Measurements from ENCODE around the gene TMEM245. TPM values are rescaled to one million over a fixed set of nuclear protein-coding genes. Genes with fewer than 3 reads are reported as not detected.

The TMEM245 gene
- total RNA-seq, 1 experiment from 2014 or later = 23.7 TPM

DNA sequence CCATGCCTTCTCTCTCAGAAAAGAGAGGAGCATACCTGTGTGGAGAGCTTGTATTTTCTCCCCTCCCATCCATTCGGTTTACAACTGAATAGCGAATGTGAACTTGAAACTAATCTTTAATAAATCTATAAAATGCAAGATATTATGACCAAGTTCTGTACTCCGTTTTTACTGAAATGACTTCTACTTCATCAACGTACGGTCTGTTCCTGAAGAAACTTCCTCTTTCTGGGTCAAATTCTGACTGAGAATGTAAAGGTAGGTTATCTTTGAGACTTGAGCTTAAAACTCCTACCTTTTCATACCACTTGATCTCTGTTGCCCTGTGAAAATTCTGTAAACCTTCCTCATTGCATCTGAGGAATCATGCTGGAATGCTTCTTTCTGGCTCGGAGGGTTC, 102.3 kb downstream of the TMEM245 start:
- TF ChIP-seq EZH2 (IDR thresholded peaks at IDR 0.05; ENCODE audit: low read length, unreplicated experiment) (no peak), EZH2phosphoT487 (IDR thresholded peaks at IDR 0.05; ENCODE audit: borderline replicate concordance, low read length) (no peak)
- TF ChIP-seq, protein P1, sequence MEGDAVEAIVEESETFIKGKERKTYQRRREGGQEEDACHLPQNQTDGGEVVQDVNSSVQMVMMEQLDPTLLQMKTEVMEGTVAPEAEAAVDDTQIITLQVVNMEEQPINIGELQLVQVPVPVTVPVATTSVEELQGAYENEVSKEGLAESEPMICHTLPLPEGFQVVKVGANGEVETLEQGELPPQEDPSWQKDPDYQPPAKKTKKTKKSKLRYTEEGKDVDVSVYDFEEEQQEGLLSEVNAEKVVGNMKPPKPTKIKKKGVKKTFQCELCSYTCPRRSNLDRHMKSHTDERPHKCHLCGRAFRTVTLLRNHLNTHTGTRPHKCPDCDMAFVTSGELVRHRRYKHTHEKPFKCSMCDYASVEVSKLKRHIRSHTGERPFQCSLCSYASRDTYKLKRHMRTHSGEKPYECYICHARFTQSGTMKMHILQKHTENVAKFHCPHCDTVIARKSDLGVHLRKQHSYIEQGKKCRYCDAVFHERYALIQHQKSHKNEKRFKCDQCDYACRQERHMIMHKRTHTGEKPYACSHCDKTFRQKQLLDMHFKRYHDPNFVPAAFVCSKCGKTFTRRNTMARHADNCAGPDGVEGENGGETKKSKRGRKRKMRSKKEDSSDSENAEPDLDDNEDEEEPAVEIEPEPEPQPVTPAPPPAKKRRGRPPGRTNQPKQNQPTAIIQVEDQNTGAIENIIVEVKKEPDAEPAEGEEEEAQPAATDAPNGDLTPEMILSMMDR (conservative IDR thresholded peaks at IDR 0.05; ENCODE audit: low read depth, low read length) = no peak
- no peaks in the 10 kb centered on the region for H3K27me3 ChIP-seq (ENCODE audit: low read length)
- ATAC-seq (no peak), DNase-seq (no peak)
- no peaks in the 10 kb centered on the region for H4K20me1 ChIP-seq (ENCODE audit: low read length)
- peaks cover 11% of the 10 kb centered on the region; the same call in 1 of the 2 replicates for H3K36me3 ChIP-seq (ENCODE audit: low read depth, low read length)
- no peak overlapping the region for H2AFZ ChIP-seq (ENCODE audit: low read length)
- H3K9me3 ChIP-seq (ENCODE audit: low read length) = no peaks in the 10 kb centered on the region
- peaks cover 17% of the 10 kb centered on the region for H3K79me2 ChIP-seq (ENCODE audit: low read length)
- H3K9me2 ChIP-seq (replicated peaks; ENCODE audit: low read length) = no peaks in the 10 kb centered on the region
- intact Hi-C loops (cut with micrococcal nuclease) = no loop called here
- H3K27ac ChIP-seq (ENCODE audit: low read length) = no peak overlapping the region
- no TSS peak for BruUV-seq (replicated peaks)
- ChIA-PET CTCF (no interaction called here), POLR2A (ENCODE audit: unreplicated experiment) (no interaction called here)
- H3K9ac ChIP-seq (ENCODE audit: low read length) = no peak overlapping the region
- H3K4me3 ChIP-seq (ENCODE audit: low read length) = no peak overlapping the region
- H3K4me2 ChIP-seq (ENCODE audit: low read length) = no peak overlapping the region
- H3F3A ChIP-seq (ENCODE audit: low read length, unreplicated experiment) = no peaks in the 10 kb centered on the region
- H3K4me1 ChIP-seq (ENCODE audit: insufficient read depth, low read length) = peaks cover 17% of the 10 kb centered on the region

DNA sequence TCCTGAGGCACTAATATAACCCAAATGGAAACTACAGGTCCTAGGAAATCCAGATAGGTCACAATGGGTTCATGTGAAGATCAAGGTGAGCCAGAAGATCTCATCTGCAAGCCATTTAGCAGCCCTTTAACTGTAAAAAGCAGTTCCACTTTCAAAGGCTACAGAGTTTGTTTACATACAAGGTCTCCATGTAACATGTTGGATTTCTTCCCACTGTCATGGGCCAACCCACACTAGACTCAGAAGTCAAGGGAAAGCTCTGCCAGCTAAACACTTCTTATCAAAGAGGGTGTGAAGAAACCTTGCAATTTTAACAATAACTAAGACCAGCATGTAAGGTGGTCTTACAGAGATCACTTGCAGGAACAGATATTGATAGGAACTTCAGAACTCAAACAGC, 102.7 kb downstream of the TMEM245 start:
- Histone ChIP-seq H3F3A (ENCODE audit: low read length, unreplicated experiment) (no peaks in the 10 kb centered on the region), H3K9me2 (replicated peaks; ENCODE audit: low read length) (no peaks in the 10 kb centered on the region), H2AFZ (ENCODE audit: low read length) (no peak overlapping the region), H3K27ac (ENCODE audit: low read length) (no peak overlapping the region), H3K79me2 (ENCODE audit: low read length) (peaks cover 17% of the 10 kb centered on the region), H3K9ac (ENCODE audit: low read length) (no peak overlapping the region), H3K4me2 (ENCODE audit: low read length) (no peak overlapping the region), H3K36me3 (ENCODE audit: low read depth, low read length) (peaks cover 11% of the 10 kb centered on the region; the same call in 1 of the 2 replicates), H3K9me3 (ENCODE audit: low read length) (no peaks in the 10 kb centered on the region), H3K27me3 (ENCODE audit: low read length) (no peaks in the 10 kb centered on the region), H3K4me3 (ENCODE audit: low read length) (no peak overlapping the region), H4K20me1 (ENCODE audit: low read length) (no peaks in the 10 kb centered on the region), H3K4me1 (ENCODE audit: insufficient read depth, low read length) (peaks cover 13% of the 10 kb centered on the region)
- ATAC-seq (no peak), DNase-seq (no peak)
- CTCF ChIA-PET = no interaction called here
- POLR2A ChIA-PET (ENCODE audit: unreplicated experiment) = no interaction called here
- intact Hi-C loops (cut with micrococcal nuclease) = no loop called here
- BruUV-seq (replicated peaks) = no TSS peak
- TF ChIP-seq, protein P1 (conservative IDR thresholded peaks at IDR 0.05; ENCODE audit: low read depth, low read length) = no peak
- no peak for TF ChIP-seq EZH2phosphoT487 (IDR thresholded peaks at IDR 0.05; ENCODE audit: borderline replicate concordance, low read length)

GRCh38 chr9:109016132-109016531, 103.6 kb downstream of the TMEM245 start:
- DNase-seq = no peak
- H3K79me2 ChIP-seq (ENCODE audit: low read length) = peaks cover 19% of the 10 kb centered on the region
- H4K20me1 ChIP-seq (ENCODE audit: low read length) = peaks cover 8% of the 10 kb centered on the region; the same call in 1 of the 2 replicates
- no peaks in the 10 kb centered on the region for H3K9me3 ChIP-seq (ENCODE audit: low read length)
- CTCF ChIA-PET = no interaction called here
- no peaks in the 10 kb centered on the region for H3K27me3 ChIP-seq (ENCODE audit: low read length)
- H3K9ac ChIP-seq (ENCODE audit: low read length) = no peak overlapping the region
- no TSS peak for BruUV-seq (replicated peaks)
- H3K27ac ChIP-seq (ENCODE audit: low read length) = no peak overlapping the region
- no peak for ATAC-seq
- H3K4me3 ChIP-seq (ENCODE audit: low read length) = no peak overlapping the region
- H3K4me2 ChIP-seq (ENCODE audit: low read length) = no peak overlapping the region
- H3K4me1 ChIP-seq (ENCODE audit: insufficient read depth, low read length) = peaks cover 16% of the 10 kb centered on the region
- POLR2A ChIA-PET (ENCODE audit: unreplicated experiment) = no interaction called here
- intact Hi-C loops (cut with micrococcal nuclease) = no loop called here
- TF ChIP-seq, protein P1 (conservative IDR thresholded peaks at IDR 0.05; ENCODE audit: low read depth, low read length) = no peak
- TF ChIP-seq EZH2phosphoT487 (IDR thresholded peaks at IDR 0.05; ENCODE audit: borderline replicate concordance, low read length) (no peak), EZH2 (IDR thresholded peaks at IDR 0.05; ENCODE audit: low read length, unreplicated experiment) (no peak)
- H3K36me3 ChIP-seq (ENCODE audit: low read depth, low read length) = peaks cover 11% of the 10 kb centered on the region; the same call in 1 of the 2 replicates
- H3K9me2 ChIP-seq (replicated peaks; ENCODE audit: low read length) = no peaks in the 10 kb centered on the region
- no peaks in the 10 kb centered on the region for H3F3A ChIP-seq (ENCODE audit: low read length, unreplicated experiment)
- H2AFZ ChIP-seq (ENCODE audit: low read length) = no peak overlapping the region

Measured in PC-3 (cell line).